DOHH2 (cell line): ENCODE results near the gene UBE2D3.

Experiments
- EZH2phosphoT487 ChIP-seq: fragments of 200-600 bp; sonication (generic); IDR thresholded peaks from 2 replicates; pipeline ENCODE4 v1.6.1; 2017; ENCODE audit warnings: borderline replicate concordance, mild to moderate bottlenecking, antibody characterized with exemption, low read length, moderate library complexity, mixed read lengths
- TF ChIP-seq, protein P1 (sequence below): fragments of 200-600 bp; sonication (generic); IDR thresholded peaks from one replicate; pipeline ENCODE4 v1.5.1; 2014; ENCODE audit warnings: antibody characterized with exemption, mild to moderate bottlenecking, low read depth, low read length; ENCODE audit not compliant: poor library complexity, severe bottlenecking

DNA sequence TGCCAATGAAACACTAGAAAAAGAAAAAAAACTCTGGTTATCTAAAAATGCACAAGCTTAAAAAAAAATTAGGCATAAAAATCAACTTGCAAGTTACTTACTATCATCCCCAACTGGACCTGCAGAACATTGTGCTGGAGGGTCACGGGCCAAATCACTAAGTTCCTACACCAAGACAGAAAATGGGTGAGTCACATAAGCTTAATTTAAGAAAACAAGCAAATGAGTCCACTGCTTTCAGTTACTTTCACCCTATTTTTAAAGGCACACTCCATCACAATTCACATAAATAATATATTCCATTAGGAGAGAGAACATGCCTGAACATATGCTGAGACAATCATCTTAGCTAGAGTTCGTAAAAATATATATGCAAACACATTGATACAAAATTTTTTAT lies 17.7 kb downstream of the UBE2D3 start:
- TF ChIP-seq, protein P1, sequence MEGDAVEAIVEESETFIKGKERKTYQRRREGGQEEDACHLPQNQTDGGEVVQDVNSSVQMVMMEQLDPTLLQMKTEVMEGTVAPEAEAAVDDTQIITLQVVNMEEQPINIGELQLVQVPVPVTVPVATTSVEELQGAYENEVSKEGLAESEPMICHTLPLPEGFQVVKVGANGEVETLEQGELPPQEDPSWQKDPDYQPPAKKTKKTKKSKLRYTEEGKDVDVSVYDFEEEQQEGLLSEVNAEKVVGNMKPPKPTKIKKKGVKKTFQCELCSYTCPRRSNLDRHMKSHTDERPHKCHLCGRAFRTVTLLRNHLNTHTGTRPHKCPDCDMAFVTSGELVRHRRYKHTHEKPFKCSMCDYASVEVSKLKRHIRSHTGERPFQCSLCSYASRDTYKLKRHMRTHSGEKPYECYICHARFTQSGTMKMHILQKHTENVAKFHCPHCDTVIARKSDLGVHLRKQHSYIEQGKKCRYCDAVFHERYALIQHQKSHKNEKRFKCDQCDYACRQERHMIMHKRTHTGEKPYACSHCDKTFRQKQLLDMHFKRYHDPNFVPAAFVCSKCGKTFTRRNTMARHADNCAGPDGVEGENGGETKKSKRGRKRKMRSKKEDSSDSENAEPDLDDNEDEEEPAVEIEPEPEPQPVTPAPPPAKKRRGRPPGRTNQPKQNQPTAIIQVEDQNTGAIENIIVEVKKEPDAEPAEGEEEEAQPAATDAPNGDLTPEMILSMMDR, result no peak
- TF ChIP-seq EZH2phosphoT487, result no peak
